Esophagus mucosa (tissue), 1 donor: ENCODE data around the gene GRIN2A. TPM values are rescaled to one million over a fixed set of nuclear protein-coding genes. Genes with fewer than 3 reads are reported as not detected.

Source experiments
- ATAC-seq: fragments of 200-7000 bp; cut with Tn5 transposase; one replicate; pipeline ENCODE4 v1.9.1; 2020
- total RNA-seq: library from RNA; stranded (reverse); gene quantifications from one replicate; pipeline ENCODE4 v1.2.4, GENCODE V29; 2023
- donor health status: DM: yes; HTN: yes; CAD: no.

The GRIN2A gene
- total RNA-seq, 1 donor from 2014 or later, result not detected

- ATAC-seq, result no peak
Measured at GRCh38 chr16:10130538-10130937, 51.7 kb downstream of the GRIN2A start.

- ATAC-seq, result no peak
Measured at GRCh38 chr16:10128397-10129258, 53.6 kb downstream of the GRIN2A start.

GRCh38 chr16:10126686-10127085, 55.5 kb downstream of the GRIN2A start:
- ATAC-seq, result no peak

GRCh38 chr16:10123141-10123540, 59.1 kb downstream of the GRIN2A start:
- no peak for ATAC-seq

GRCh38 chr16:10122546-10122945, 59.7 kb downstream of the GRIN2A start:
- no peak for ATAC-seq

GRCh38 chr16:10121897-10122425, 60.3 kb downstream of the GRIN2A start:
- ATAC-seq, result no peak

GRCh38 chr16:10121491-10121890, 60.7 kb downstream of the GRIN2A start:
- no peak for ATAC-seq

GRCh38 chr16:10120953-10121352, 61.3 kb downstream of the GRIN2A start:
- ATAC-seq, result no peak

GRCh38 chr16:10114409-10114808, 67.8 kb downstream of the GRIN2A start:
- ATAC-seq, result no peak

- no peak for ATAC-seq
Measured at GRCh38 chr16:10113248-10113647, 69.0 kb downstream of the GRIN2A start.

GRCh38 chr16:10112021-10112420, 70.2 kb downstream of the GRIN2A start:
- ATAC-seq, result no peak

GRCh38 chr16:10111156-10111761, 71.0 kb downstream of the GRIN2A start:
- ATAC-seq, result no peak

- ATAC-seq, result no peak
Measured at GRCh38 chr16:10110552-10110951, 71.7 kb downstream of the GRIN2A start.

- no peak for ATAC-seq
Measured at GRCh38 chr16:10107081-10107480, 75.1 kb downstream of the GRIN2A start.

GRCh38 chr16:10103700-10104099, 78.5 kb downstream of the GRIN2A start:
- no peak for ATAC-seq

- ATAC-seq, result no peak
Measured at GRCh38 chr16:10103118-10103517, 79.1 kb downstream of the GRIN2A start.

GRCh38 chr16:10100829-10101228, 81.4 kb downstream of the GRIN2A start:
- ATAC-seq, result no peak

- ATAC-seq, result no peak
Measured at GRCh38 chr16:10098991-10099390, 83.2 kb downstream of the GRIN2A start.

- ATAC-seq, result no peak
Measured at GRCh38 chr16:10097271-10097670, 85.0 kb downstream of the GRIN2A start.

GRCh38 chr16:10093576-10093975, 88.7 kb downstream of the GRIN2A start:
- no peak for ATAC-seq

GRCh38 chr16:10090816-10091215, 91.4 kb downstream of the GRIN2A start:
- ATAC-seq, result no peak

GRCh38 chr16:10088380-10088793, 93.8 kb downstream of the GRIN2A start:
- ATAC-seq, result no peak

GRCh38 chr16:10087151-10087550, 95.1 kb downstream of the GRIN2A start:
- no peak for ATAC-seq

- ATAC-seq, result no peak
Measured at GRCh38 chr16:10086620-10087019, 95.6 kb downstream of the GRIN2A start.
